ENCODE results near the gene MAPK8IP2.

The MAPK8IP2 gene

DNA sequence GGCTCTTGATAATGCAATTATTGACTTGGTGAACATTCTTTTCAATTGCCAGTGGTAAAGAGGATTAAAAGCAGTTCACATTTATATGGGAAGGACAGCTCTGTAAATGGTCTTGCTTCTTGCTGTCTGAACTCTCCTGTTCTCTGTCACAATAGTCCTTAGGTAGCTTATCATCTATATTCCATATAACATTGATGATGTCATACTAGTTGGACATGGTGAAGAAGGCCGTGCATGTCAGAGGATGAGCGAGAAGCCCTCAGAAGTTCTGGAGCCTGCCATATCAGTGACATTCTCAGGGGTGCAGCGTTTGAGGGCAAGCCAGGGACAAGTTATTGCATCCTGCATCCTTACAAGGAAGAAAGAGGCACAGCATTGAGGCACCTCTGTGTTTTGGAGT is 15.4 kb upstream of the MAPK8IP2 start:
- H3K9me3 ChIP-seq, result no peaks in the 10 kb centered on the region
- H3K4me1 ChIP-seq, result no peaks in the 10 kb centered on the region
- H3K27me3 ChIP-seq, result peaks cover 15% of the 10 kb centered on the region
- no peak overlapping the region for H3K4me3 ChIP-seq (ENCODE audit: low read depth, low read length)
- 0 out of 2 replicates have a peak, but pooled peaks cover 3% of the 10 kb centered on the region for H3K36me3 ChIP-seq
- DNase-seq, result no peak
- TF ChIP-seq, protein P1, sequence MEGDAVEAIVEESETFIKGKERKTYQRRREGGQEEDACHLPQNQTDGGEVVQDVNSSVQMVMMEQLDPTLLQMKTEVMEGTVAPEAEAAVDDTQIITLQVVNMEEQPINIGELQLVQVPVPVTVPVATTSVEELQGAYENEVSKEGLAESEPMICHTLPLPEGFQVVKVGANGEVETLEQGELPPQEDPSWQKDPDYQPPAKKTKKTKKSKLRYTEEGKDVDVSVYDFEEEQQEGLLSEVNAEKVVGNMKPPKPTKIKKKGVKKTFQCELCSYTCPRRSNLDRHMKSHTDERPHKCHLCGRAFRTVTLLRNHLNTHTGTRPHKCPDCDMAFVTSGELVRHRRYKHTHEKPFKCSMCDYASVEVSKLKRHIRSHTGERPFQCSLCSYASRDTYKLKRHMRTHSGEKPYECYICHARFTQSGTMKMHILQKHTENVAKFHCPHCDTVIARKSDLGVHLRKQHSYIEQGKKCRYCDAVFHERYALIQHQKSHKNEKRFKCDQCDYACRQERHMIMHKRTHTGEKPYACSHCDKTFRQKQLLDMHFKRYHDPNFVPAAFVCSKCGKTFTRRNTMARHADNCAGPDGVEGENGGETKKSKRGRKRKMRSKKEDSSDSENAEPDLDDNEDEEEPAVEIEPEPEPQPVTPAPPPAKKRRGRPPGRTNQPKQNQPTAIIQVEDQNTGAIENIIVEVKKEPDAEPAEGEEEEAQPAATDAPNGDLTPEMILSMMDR (IDR thresholded peaks at IDR 0.05; ENCODE audit: low read depth, low read length), result no peak

DNA sequence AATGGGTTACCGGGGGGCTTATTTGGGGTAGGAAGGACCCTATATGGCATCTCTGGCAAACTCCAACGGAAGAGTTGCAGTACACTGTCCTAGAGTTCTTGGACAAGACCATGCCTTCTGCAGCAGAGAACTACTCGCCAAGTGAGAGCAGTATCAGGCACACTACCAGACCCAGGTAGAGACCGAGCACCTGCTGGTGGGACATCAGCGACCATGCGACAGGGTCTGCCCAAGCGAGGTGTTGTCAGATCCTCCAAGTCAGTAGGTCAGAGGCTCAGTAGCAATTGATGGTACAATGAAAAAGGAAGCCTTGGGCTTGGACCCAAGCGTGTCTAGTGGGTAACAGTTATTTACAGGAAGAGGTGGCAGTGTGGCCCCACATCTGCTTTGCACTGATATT is 14.8 kb upstream of the MAPK8IP2 start:
- no peaks in the 10 kb centered on the region for H3K4me1 ChIP-seq
- TF ChIP-seq, protein P1 (IDR thresholded peaks at IDR 0.05; ENCODE audit: low read depth, low read length), result no peak
- H3K36me3 ChIP-seq, result 0 out of 2 replicates have a peak, but pooled peaks cover 3% of the 10 kb centered on the region
- no peak overlapping the region for H3K4me3 ChIP-seq (ENCODE audit: low read depth, low read length)
- H3K9me3 ChIP-seq, result no peaks in the 10 kb centered on the region
- DNase-seq, result no peak
- peaks cover 17% of the 10 kb centered on the region for H3K27me3 ChIP-seq

DNA sequence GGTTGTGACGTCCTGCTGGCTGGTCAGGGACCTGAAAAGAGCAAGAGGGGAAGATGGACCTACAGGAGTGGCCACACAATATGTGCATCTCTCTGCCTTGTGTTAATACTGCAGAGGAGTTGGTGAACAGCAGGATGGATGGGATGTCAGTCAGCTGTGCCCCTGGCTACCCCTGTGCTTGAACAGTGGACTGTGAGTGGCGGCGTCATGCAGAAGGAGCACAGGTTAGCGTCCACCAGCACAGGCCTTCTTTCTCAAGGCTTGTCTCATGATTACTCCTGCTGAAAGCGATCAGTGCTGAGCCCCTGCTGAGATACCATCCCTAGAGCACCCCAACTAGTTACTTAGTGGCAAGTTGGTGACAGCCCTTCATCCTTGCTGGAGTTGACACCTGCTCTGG is 14.2 kb upstream of the MAPK8IP2 start:
- H3K4me1 ChIP-seq, result no peaks in the 10 kb centered on the region
- peaks cover 20% of the 10 kb centered on the region for H3K27me3 ChIP-seq
- no peaks in the 10 kb centered on the region for H3K9me3 ChIP-seq
- no peak overlapping the region for H3K4me3 ChIP-seq (ENCODE audit: low read depth, low read length)
- no peak for DNase-seq
- TF ChIP-seq, protein P1 (IDR thresholded peaks at IDR 0.05; ENCODE audit: low read depth, low read length), result no peak
- no peaks in the 10 kb centered on the region for H3K36me3 ChIP-seq

DNA sequence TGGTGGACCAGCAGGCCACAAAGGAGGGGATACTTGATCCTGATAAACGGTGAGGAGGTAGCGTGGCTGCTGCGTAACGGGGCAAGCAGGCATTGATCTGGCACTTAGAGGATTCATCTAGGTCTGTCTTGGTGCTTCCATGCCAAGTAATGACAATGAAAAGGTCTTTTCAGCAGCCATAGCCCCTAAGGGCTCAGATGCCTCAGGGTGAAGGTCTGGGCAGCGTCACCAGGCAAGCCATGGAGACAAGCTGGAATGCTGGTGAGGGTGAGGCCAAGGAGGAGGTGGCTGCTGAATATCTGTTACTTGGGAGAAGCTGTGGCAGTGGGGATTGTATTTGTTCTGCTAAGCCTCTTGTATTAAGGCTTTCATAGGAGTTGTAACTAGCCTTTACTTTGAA is 13.2 kb upstream of the MAPK8IP2 start:
- Histone ChIP-seq H3K4me1 (no peaks in the 10 kb centered on the region), H3K27me3 (peaks cover 20% of the 10 kb centered on the region), H3K4me3 (ENCODE audit: low read depth, low read length) (no peak overlapping the region), H3K9me3 (no peaks in the 10 kb centered on the region), H3K36me3 (no peaks in the 10 kb centered on the region)
- DNase-seq, result no peak
- TF ChIP-seq, protein P1 (IDR thresholded peaks at IDR 0.05; ENCODE audit: low read depth, low read length), result no peak

DNA sequence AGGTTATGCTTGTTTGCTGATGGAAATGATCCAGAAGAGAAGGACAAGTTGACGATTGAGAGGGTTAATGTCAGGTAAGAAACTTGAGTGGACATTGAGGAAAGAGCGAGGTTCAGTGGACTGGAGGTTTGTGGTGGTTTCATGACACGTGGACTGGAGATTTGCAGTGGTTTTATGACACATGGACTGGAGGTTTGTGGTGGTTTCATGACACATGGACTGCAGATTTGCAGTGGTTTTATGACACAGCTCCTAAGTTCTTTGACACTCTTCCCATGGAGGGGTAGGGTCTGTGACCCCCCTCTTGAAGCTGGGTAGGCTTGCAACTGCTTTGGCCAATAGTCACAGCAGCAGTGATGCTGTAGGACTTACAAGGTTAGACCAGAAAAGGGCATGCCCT is 5.4 kb upstream of the MAPK8IP2 start:
- H3K27me3 ChIP-seq, result peaks cover 5% of the 10 kb centered on the region; the same call in 1 of the 2 replicates
- DNase-seq, result no peak
- no peak overlapping the region for H3K4me3 ChIP-seq (ENCODE audit: low read depth, low read length)
- TF ChIP-seq, protein P1 (IDR thresholded peaks at IDR 0.05; ENCODE audit: low read depth, low read length), result no peak
- no peaks in the 10 kb centered on the region for H3K36me3 ChIP-seq
- no peaks in the 10 kb centered on the region for H3K4me1 ChIP-seq
- no peaks in the 10 kb centered on the region for H3K9me3 ChIP-seq

DNA sequence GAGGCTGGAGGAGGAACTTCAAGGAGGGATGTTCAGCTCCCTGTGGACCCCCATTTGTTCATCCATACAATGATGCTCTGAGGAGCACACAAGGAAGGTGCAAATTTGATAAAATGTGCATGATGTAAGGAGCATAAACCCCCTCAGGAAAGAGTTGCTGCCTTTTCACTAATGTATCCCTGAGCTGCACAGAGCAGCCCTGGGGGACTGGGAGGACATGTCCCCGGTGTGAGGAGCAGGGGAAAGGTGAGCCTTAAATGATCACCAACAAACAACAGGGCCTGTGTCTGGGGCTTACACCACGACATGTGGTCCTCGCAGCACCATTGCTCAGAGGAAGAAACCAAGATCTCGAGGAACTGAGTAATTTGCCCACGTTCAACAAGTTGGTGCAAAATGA is 3.5 kb upstream of the MAPK8IP2 start:
- no peak for DNase-seq

More for the DNA sequence above, 3.5 kb upstream of the MAPK8IP2 start:
- TF ChIP-seq, protein P1 (IDR thresholded peaks at IDR 0.05; ENCODE audit: low read depth, low read length), result no peak
- Histone ChIP-seq H3K36me3 (peaks cover 3% of the 10 kb centered on the region; the same call in 1 of the 2 replicates), H3K4me1 (peaks cover 6% of the 10 kb centered on the region), H3K27me3 (no peaks in the 10 kb centered on the region), H3K9me3 (no peaks in the 10 kb centered on the region), H3K4me3 (ENCODE audit: low read depth, low read length) (no peak overlapping the region)

All from BE2C (cell line).